Inflammatory macrophage treated with lipopolysaccharide for 1 hour (primary cell): ENCODE data around the gene TTC33.
A peak's percentile ranks its signal among the peaks of the same experiment; 100 is the strongest.
"Not testable (repeated sequence)": the region's sequence is repeated elsewhere in the genome, so short reads cannot be mapped to it uniquely, and the experiment has no call there.

Experiments
- DNase-seq, 2 donors: peaks; one replicate each; pipeline ENCODE4 v3.0.0-alpha.2; 2020 to 2022

Gene TTC33

DNA sequence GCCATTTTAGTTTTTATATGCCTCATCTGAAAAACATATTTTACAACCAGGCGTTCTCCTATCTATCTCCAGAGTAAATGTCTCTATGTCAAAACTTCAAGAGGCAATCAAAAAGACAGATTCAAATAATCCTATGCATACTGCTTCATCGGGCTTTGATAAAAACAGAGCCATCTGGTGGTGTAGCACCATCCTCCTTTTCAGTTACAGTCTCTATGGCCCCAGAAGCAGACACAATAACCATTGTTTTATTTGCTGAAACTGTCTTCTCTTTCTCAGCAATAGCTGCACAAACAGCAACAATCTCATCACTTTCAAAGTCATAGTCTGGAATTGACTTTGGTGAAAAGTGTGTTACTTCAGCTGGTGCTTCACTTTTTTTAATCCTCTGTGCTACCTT is 39.8 kb downstream of the TTC33 start:
- DNase-seq: no peak

- DNase-seq: no peak
Measured at GRCh38 chr5:40714001-40714400, 41.8 kb downstream of the TTC33 start.

DNA sequence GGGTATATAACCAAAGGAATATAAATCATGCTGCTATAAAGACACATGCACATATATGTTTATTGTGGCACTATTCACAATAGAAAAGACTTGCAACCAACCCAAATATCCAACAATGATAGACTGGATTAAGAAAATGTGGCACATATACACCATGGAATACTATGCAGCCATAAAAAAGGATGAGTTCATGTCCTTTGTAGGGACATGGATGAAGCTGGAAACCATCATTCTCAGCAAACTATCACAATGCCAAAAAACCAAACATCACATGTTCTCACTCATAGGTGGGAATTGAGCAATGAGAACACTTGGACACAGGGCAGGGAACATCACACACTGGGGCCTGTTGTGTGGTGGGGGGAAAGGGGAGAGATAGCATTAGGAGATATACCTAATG is 45.2 kb downstream of the TTC33 start:
- not testable (repeated sequence) for DNase-seq

- not testable (repeated sequence) for DNase-seq
Measured at GRCh38 chr5:40705484-40705883, 50.3 kb downstream of the TTC33 start.

- not testable (repeated sequence) for DNase-seq
Measured at GRCh38 chr5:40702027-40702426, 53.7 kb downstream of the TTC33 start.

- no peak for DNase-seq
Measured at GRCh38 chr5:40700116-40700782, 55.5 kb downstream of the TTC33 start.

- DNase-seq: peak in 1 of 2 donors; percentile 19
Measured at GRCh38 chr5:40694433-40694832, 61.3 kb downstream of the TTC33 start.

GRCh38 chr5:40691894-40692293 is 63.9 kb downstream of the TTC33 start:
- no peak for DNase-seq

DNA sequence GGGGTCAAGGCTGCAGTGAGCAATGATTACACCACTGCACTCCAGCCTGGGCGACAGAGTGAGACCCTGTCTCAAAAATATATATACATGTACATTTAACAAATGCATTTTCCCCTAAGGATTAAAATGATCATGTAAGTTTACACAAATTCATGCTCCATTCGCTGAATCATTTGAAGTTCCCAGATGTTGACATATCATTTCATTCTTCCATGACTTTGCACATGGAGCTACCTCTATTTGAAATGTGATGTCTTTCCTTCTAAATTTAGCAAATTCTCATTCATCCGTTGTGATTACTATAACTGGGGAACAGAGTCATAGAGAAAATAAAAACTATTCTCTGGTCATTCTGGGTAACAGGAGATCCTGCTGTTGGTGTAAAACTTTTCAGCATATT is 65.5 kb downstream of the TTC33 start:
- peak; percentile 53 to 60 for DNase-seq

GRCh38 chr5:40689438-40689837 is 66.3 kb downstream of the TTC33 start:
- peak; percentile 81 to 83 for DNase-seq

- no peak for DNase-seq
Measured at GRCh38 chr5:40688996-40689395, 66.8 kb downstream of the TTC33 start.

DNA sequence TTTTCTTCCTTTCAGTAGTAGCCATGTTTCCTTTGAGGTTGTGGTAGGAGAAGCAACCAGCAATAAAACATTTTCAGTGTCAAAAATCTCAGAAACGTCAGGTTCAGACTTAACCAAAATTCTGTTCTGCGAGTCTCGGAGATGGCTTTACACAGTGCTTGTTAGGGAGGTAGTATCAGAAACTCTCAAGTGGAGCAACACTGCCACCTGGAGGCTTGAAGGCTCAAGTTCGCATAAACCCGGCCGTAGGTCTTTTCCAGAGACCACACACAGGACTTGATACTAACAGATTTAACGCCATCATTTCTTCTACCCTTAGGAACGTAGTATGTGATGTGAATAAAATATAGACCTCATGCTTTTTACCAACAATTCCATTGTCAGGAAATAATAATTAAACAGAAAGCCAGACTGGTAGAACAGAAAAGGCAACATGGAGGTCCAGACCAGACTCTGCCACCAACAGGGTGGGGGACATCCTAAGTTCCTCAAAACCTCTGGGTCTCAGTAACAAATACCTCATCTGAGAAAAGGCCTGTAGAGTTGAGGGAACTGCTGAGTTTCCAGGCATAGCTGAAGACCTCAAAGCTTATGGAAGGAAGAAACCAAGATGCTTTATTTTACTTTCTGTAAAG is 67.5 kb downstream of the TTC33 start:
- peak; percentile 75 to 93 for DNase-seq

GRCh38 chr5:40687321-40687720 is 68.4 kb downstream of the TTC33 start:
- no peak for DNase-seq

DNA sequence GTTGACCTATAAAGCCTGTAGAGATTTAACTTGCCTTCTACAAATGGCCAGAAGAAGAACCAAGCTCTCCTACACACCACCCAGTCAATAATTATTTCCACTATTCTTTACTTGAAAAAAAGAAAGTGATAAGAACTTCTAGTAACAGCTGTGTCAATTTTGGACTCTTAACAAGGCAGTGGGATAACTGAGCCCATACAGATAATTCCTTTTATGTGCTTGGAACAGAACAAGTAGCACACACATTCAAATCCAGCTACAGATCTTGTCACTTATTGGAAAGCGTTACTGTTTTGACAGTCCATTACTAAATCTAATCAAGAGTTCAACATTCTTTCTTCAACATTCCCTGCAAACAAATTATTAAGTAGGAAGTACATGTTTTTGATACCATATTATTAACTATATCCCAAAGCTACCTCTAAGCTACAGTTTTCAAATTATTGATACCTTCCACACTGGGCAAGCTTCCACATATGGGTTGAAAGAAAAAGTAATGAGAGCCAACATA is 69.7 kb downstream of the TTC33 start:
- DNase-seq: no peak

- peak in 1 of 2 donors; percentile 16 for DNase-seq
Measured at GRCh38 chr5:40685193-40685592, 70.6 kb downstream of the TTC33 start.

- DNase-seq: peak in 1 of 2 donors; percentile 29
Measured at GRCh38 chr5:40683305-40683704, 72.5 kb downstream of the TTC33 start.

DNA sequence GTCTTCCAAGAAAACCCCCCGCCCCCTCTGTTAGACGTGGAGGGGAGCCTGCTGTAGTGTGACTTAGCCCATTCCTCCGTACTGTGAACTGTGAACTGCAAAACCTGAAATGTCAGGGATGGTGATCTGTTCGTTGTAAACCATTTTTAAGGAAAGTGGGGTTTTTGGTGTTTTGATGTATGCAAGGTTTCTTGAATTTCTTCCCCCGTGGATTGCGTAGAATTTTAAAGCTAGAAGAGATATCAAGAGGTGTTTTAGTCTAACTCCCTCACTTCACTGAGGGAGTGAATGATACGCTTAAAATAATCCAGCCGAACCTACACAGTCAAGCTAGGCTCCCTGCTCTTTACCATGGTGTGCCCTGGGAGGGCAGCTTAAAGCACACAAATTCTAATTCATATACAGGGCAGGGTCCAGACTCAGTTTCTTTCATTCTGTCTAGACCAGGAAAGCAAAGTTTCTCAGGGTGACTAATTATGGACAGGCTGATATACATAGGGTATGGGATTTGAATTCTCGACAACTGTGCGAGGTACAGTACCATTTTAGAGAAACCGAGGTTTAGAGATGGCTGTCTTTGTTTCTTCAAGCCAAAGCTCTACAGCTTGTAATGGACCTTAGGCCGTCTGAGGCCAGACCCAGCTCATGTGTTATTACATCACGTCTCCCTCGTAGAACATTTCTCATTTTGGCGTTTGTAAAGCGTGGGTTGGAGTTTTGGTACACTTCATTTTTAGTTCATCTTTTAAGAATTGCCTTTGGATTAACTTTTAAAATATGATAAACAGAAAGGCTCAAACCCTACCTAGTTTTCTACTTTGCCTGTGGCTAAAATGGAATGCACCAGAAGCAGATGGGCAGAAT is 73.4 kb downstream of the TTC33 start:
- DNase-seq: peak; percentile 71 to 73

DNA sequence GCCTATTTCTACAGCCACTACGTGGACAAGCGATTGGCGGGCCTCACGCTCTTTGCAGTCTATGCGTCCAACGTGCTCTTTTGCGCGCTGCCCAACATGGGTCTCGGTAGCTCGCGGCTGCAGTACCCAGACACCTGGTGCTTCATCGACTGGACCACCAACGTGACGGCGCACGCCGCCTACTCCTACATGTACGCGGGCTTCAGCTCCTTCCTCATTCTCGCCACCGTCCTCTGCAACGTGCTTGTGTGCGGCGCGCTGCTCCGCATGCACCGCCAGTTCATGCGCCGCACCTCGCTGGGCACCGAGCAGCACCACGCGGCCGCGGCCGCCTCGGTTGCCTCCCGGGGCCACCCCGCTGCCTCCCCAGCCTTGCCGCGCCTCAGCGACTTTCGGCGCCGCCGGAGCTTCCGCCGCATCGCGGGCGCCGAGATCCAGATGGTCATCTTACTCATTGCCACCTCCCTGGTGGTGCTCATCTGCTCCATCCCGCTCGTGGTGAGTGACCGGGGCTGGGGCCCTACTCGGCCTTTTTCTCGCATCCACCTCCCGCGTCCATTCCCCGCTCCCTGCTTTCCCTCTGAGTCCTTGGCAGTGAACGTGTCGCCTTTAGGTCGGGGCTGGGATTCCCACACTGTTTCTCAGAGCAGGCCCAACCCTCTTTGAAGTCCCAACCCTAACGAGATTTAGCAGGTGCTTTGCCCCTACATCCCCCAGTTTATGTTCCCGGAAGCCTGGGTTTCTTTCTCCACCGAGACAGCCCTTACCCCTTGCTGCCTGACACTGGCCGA is 74.2 kb downstream of the TTC33 start:
- DNase-seq: peak in 1 of 2 donors; percentile 22

DNA sequence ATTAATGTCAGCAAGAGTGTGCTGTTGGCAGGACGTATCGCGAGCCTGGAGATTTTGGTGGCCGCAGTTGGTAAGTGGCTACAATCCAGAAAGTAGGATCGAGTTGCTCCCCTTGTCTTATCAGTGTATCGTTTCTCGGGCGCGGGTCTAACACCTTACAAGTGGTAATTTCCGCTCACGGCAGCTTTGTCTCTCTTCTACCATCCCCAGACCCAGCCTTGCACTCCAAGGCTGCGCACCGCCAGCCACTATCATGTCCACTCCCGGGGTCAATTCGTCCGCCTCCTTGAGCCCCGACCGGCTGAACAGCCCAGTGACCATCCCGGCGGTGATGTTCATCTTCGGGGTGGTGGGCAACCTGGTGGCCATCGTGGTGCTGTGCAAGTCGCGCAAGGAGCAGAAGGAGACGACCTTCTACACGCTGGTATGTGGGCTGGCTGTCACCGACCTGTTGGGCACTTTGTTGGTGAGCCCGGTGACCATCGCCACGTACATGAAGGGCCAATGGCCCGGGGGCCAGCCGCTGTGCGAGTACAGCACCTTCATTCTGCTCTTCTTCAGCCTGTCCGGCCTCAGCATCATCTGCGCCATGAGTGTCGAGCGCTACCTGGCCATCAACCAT is 74.9 kb downstream of the TTC33 start:
- DNase-seq: peak in 1 of 2 donors; percentile 50

DNA sequence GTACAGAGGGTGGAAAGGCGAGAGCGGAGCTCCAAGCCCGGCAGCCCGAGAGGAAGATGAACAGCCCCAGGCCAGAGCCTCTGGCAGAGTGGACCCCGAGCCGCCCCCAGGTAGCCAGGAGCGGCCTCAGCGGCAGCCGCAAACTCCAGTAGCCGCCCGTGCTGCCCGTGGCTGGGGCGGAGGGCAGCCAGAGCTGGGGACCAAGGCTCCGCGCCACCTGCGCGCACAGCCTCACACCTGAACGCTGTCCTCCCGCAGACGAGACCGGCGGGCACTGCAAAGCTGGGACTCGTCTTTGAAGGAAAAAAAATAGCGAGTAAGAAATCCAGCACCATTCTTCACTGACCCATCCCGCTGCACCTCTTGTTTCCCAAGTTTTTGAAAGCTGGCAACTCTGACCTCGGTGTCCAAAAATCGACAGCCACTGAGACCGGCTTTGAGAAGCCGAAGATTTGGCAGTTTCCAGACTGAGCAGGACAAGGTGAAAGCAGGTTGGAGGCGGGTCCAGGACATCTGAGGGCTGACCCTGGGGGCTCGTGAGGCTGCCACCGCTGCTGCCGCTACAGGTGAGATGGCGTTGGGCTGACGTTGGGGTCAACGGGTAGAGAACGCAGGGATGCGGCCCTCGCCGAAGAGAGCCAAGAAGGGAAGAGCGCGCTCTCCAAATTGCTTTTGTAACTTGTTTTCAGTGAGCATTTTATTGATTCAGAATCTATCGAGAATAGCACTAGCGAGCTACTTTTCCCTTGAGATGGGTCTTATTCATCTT is 75.7 kb downstream of the TTC33 start, which contains the start of gene PTGER4:
TSS of gene PTGER4 (plus strand) at position 3 of the 769 bp plus-strand sequence. CDS start 1,079 bp downstream, outside the sequence.
- peak in 1 of 2 donors; percentile 41 for DNase-seq
